Breast epithelium (tissue), 4 donors: ENCODE measurements around the gene USP8. TPM values are rescaled to one million over a fixed set of nuclear protein-coding genes. Genes with fewer than 3 reads are reported as not detected.
"Not testable (repeated sequence)": the region's sequence is repeated elsewhere in the genome, so short reads cannot be mapped to it uniquely, and the experiment has no call there.

ENCODE experiments used
- DNase-seq, 2 donors: peaks; one replicate each; pipeline ENCODE4 v3.0.0-alpha.2; 2019; ENCODE audit warnings: low spot score in 2 of 2
- H3K27ac ChIP-seq, 2 donors: fragments of 200-600 bp; sonication (generic) in 1 of 2; one replicate each; pipeline ENCODE4 v1.5.1; 2016 to 2019; ENCODE audit warnings: mild to moderate bottlenecking in 1 of 2
- H3K27me3 ChIP-seq, 2 donors: fragments of 200-600 bp; sonication (generic) in 1 of 2; one replicate each; pipeline versions ENCODE4 v1.5.1 to v1.6.0; 2017 to 2019; ENCODE audit warnings: control low read depth in 1 of 2, mild to moderate bottlenecking in 1 of 2
- H3K36me3 ChIP-seq: fragments of 200-600 bp; one replicate; pipeline ENCODE4 v1.5.1; 2019
- H3K4me1 ChIP-seq, 2 donors: fragments of 200-600 bp; sonication (generic); one replicate each; pipeline ENCODE4 v1.5.1; 2016 to 2019; ENCODE audit warnings: control low read depth in 1 of 2
- H3K4me3 ChIP-seq, 3 donors: fragments of 200-600 bp; sonication (generic); 1 replicate in 2 of 3; 2 replicates in 1 of 3; pipeline ENCODE4 v1.5.1; 2016 to 2019; ENCODE audit warnings: mild to moderate bottlenecking in 3 of 3, moderate library complexity in 2 of 3
- H3K9me3 ChIP-seq, 2 donors: fragments of 200-600 bp; sonication (generic) in 1 of 2; one replicate each; pipeline ENCODE4 v1.5.1; 2016 to 2019; ENCODE audit warnings: control low read depth in 1 of 2
- CTCF ChIP-seq, 3 donors: fragments of 450-650 bp; IDR thresholded peaks; one replicate each; pipeline ENCODE4 v1.5.1; 2016 to 2017; ENCODE audit warnings: antibody characterized with exemption in 3 of 3, mild to moderate bottlenecking in 3 of 3, moderate library complexity in 3 of 3
- POLR2A ChIP-seq: fragments of 450-650 bp; IDR thresholded peaks from one replicate; pipeline ENCODE4 v1.6.1; 2016; ENCODE audit warnings: antibody characterized with exemption, mild to moderate bottlenecking, moderate library complexity
- POLR2AphosphoS5 ChIP-seq, 3 donors: sonication (generic); formaldehyde crosslinking; IDR thresholded peaks; one replicate each; pipeline ENCODE4 v1.6.1; 2017; ENCODE audit warnings: antibody characterized with exemption in 3 of 3
- intact Hi-C: fragments of 100-400 bp; cut with DNase I; formaldehyde crosslinking; loops from one replicate; pipeline ENCODE4 v1.15.1; 2023; ENCODE audit warnings: low total_unique reads
- total RNA-seq, 3 donors: library from RNA; depleted of rRNA; stranded (reverse); fragments of >200 nt; gene quantifications; one replicate each; pipeline ENCODE4 v1.1.0, GENCODE V29; 2016

Gene USP8
- total RNA-seq, 3 donors from 2014 or later = 40.6 to 84.7 (median 47.2) TPM

DNA sequence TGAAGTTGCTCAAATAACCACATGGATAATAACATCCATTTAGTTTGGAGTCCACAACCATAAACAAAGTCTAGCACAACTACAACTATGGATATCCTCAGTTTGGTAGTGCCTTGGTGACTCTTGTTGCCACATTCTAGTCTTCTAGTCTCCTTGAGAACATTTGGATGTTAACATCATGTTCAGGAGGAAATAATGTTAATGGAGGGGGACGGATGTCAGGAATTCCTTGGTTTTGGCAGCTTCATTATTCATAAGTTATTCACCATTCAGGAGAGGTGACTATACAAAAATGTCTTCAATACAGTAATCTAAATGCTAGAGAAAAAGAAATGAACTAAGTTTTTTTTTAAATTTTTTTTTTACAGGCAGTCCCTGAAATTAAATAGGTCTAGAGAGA lies 42.8 kb upstream of the USP8 start:
- intact Hi-C loops = no loop called here
- Histone ChIP-seq H3K4me1 (no peaks in the 10 kb centered on the region), H3K36me3 (no peaks in the 10 kb centered on the region), H3K27ac (no peak overlapping the region), H3K27me3 (no peaks in the 10 kb centered on the region), H3K4me3 (no peak overlapping the region), H3K9me3 (no peaks in the 10 kb centered on the region)
- TF ChIP-seq CTCF (IDR thresholded peaks at IDR 0.05) (no peak), POLR2A (no peak), POLR2AphosphoS5 (IDR thresholded peaks at IDR 0.05) (no peak)
- no peak for DNase-seq

DNA sequence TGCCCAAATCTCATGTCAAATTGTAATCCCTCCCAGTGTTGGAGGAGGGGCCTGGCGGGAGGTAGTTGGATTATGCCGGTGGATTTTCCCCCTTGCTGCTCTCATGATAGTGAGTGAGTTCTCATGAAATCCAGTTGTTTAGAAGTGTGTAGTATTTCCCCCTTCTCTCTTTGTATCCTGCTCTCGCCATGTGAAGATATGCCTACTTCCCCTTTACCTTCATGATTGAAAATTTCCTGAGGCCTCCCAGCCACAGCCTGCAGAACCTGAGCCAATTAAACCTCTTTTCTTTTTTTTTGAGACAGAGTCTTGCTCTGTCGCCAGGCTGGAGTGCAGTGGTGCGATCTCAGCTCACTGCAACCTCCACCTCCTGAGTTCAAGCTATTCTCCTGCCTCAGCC lies 41.8 kb upstream of the USP8 start:
- H3K4me1 ChIP-seq, H3K27ac ChIP-seq, H3K27me3 ChIP-seq, H3K4me3 ChIP-seq, DNase-seq, H3K9me3 ChIP-seq, intact Hi-C loops, H3K36me3 ChIP-seq: not testable (repeated sequence)

DNA sequence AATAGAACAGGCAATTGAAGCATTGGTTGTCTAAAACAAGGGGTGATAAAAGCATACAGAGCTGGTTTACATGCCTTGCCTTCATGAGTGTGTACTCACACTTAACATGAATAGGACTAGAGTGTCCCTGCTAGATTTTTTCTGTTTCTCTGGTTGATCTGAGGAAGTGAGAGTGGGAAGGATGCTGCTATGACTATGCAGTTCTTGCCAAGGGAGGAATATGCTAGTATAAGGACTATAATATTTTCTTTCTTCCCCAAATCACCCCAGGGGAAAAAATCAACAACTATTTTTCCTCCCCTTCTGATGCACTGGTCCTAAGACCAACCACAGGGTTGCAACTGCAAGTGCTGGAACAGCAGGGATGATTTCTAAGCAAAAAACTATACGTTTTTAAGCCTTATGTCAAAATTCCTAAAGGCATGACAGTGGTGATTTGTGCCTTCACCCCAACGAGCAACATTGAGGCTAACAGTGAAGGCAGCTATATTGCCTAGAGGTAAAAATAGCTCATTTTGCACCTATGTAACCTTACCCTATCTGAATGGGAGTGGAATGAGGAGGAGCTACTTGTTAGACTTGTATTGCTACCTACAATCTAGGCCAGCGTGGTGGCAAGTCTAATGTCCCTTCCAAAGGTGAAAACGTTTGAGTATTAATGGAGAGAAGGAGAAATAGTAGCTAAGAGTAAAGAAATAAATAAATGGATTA lies 33.5 kb upstream of the USP8 start:
- H3K36me3 ChIP-seq = no peaks in the 10 kb centered on the region
- no peak for DNase-seq
- H3K9me3 ChIP-seq = no peaks in the 10 kb centered on the region
- no peaks in the 10 kb centered on the region for H3K27me3 ChIP-seq
- intact Hi-C loops = no loop called here
- TF ChIP-seq POLR2A (no peak), CTCF (IDR thresholded peaks at IDR 0.05) (no peak), POLR2AphosphoS5 (IDR thresholded peaks at IDR 0.05) (no peak)
- H3K27ac ChIP-seq = no peak overlapping the region
- H3K4me3 ChIP-seq = no peak overlapping the region
- no peaks in the 10 kb centered on the region for H3K4me1 ChIP-seq

DNA sequence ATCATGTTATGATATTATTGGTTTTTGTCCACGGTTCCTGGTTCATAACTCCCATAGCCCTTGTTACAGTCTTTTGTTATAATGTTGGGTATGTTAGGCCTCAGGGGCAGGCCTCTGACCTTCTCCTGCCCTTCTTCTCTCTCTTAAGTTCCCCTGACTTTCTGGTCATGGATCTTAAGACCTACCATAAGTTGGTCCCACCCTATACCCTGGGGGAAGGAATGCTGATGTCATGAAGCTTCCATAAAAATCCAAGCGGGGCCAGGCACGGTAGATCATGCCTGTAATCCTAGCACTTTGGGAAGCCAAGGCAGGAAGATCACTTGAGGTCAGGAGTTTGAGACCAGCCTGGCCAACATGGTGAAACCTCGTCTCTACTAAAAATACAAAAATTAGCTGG lies 32.6 kb upstream of the USP8 start:
- H3K27me3 ChIP-seq, DNase-seq, intact Hi-C loops, H3K9me3 ChIP-seq, H3K4me1 ChIP-seq, H3K36me3 ChIP-seq, H3K4me3 ChIP-seq: not testable (repeated sequence)
- H3K27ac ChIP-seq = peak overlapping the region in 1 of 2 donors; percentile 48

DNA sequence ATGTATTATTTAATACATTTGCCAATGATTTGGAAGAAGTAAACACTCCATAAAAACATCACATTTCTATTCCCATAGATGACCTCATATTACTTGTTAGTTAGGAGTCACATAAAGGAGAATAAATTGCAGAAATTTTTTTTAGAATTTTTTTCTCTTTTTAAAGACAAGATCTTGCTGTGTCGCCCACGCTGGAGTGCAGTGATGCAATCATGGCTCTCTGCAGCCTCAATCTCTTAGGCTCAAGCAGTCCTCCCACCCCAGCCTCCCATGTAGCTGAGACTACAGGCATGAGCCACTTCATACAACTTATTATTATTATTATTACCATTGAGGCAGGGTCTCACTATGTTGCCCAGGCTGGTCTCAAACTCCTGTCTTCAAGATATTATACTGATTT lies 12.3 kb upstream of the USP8 start:
- no peak overlapping the region for H3K27ac ChIP-seq
- H3K9me3 ChIP-seq = no peaks in the 10 kb centered on the region
- H3K27me3 ChIP-seq = no peaks in the 10 kb centered on the region
- intact Hi-C loops = no loop called here
- no peaks in the 10 kb centered on the region for H3K36me3 ChIP-seq
- DNase-seq = no peak
- no peaks in the 10 kb centered on the region for H3K4me1 ChIP-seq
- H3K4me3 ChIP-seq = no peak overlapping the region
- TF ChIP-seq POLR2AphosphoS5 (IDR thresholded peaks at IDR 0.05) (no peak), CTCF (IDR thresholded peaks at IDR 0.05) (no peak)

DNA sequence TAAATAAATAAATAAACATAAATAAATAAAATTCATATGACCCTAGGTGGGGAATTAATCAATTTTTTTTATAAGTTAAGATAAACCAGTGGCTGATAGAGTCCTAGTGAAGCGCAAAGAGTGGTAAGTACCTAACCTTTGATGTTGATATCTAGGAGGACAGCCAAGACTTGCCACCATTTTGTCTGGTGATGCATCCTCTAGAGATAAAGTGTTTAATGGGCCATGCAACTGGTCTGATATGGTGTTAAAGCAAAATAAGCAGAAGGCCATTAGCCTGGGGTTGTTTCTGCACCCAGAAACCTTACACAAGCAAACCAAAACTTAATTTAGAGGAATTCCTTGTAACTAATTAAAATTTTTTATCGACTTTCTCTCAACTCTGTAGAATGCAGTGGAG lies 9.6 kb upstream of the USP8 start:
- Histone ChIP-seq H3K4me1 (no peaks in the 10 kb centered on the region), H3K27me3 (no peaks in the 10 kb centered on the region), H3K27ac (no peak overlapping the region), H3K9me3 (no peaks in the 10 kb centered on the region), H3K36me3 (no peaks in the 10 kb centered on the region), H3K4me3 (no peak overlapping the region)
- no peak for TF ChIP-seq CTCF (IDR thresholded peaks at IDR 0.05)
- no peak for TF ChIP-seq POLR2A
- TF ChIP-seq POLR2AphosphoS5 (IDR thresholded peaks at IDR 0.05) = no peak
- DNase-seq = no peak
- intact Hi-C loops = no loop called here
